ENCODE measurements around the gene EYA4.

The EYA4 gene

GRCh38 chr6:133241086-133241900 lies at the start of gene EYA4:
Gene EYA4, plus strand, starts transcription at chr6:133241357. Its CDS starts 33,424 bp downstream, at chr6:133274781.
- DNase-seq = peak; percentile 77

GRCh38 chr6:133193396-133193795 lies 47.8 kb upstream of the EYA4 start:
- DNase-seq = no peak

GRCh38 chr6:133198725-133199124 lies 42.4 kb upstream of the EYA4 start:
- peak; percentile 12 for DNase-seq

- DNase-seq = no peak
Measured at GRCh38 chr6:133201231-133201630, 39.9 kb upstream of the EYA4 start.

DNA sequence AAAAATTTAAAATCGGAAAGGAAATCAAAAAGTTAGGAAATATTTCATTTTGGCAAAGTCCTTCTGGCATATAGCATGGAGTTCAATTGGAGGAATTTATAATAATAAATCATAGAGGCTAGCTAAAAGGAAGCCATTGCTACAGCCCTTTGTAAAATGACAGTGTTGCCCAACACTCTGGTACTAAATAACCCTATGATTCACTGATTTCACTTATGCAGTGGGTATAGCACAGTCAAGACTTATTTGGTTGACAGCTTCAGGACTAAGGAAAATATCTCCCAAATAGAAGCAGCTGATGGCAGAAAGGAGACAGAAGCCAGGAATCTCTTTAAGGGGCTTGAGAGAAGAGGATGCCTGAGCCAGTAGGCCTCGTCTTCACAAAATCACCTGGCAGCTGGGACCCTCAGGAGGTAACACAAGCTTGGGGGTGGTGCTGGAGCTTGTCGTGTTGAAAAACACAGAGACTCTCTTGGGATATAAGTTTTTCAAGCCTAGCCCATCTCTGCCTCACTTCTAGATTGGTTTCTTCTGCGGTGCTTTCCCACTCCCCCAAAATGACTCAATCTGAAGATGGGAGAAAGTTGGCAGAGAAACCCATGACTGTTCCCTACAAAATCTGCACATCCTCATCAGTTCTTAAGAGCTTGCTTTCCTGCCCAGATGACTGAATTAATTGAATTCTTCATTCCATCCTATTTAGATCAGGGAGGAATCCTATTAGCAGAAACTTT lies 38.4 kb upstream of the EYA4 start:
- no peak for DNase-seq

DNA sequence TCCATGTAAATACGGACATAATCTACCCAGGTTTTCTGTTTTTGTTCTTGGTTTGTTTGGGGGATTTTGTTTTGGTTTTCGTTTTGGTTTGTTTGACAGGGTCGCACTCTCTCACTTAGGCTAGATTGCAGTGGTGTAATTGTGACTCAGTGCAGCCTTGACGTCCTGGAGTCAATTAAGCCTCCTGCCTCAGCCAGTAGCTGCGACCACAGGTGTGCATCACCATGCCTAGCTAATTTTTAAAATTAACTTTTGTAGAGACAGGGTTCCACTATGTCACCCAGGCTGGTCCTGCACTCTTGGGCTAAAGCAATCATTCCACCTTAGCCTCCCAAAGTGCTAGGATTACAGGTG lies 37.8 kb upstream of the EYA4 start:
- no peak for DNase-seq

DNA sequence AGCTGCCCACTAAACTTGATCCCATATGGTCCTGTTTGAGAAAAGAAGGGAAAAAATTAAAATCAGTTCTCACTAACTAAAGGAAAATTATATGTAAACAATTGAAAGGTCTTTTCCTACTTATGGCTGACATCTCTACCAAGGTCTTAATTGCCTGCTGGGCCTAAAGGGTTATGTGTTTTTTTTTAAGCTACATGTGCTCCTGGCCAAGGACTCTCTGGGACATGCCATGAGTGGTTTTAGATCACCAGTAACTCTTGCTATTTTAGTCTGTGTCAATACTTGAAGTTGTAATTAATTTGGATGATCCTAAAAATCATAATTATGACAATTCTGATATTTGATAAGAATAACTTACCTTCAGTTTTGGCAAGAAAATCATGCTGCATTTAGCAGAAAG lies 35.9 kb upstream of the EYA4 start:
- DNase-seq = no peak

GRCh38 chr6:133206942-133207341 lies 34.2 kb upstream of the EYA4 start:
- DNase-seq = no peak

DNA sequence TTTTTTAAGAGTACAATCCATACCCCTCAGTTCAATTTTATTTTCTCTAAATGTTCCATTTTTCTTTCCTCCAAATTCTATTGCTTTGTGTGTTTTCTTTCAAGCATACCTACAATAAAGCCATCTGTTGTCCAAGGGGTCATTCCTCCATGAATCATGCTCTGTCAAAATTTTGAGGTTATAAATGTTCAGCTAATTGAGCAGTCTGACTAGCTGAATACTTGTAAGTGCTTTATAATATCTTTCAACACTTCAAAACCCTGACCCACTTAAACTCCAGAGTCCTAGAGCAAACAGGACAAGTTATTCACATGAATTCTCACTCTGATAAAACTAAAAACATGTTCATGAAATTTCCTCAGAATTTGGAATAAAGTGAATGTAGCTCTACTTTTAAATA lies 33.4 kb upstream of the EYA4 start:
- no peak for DNase-seq

DNA sequence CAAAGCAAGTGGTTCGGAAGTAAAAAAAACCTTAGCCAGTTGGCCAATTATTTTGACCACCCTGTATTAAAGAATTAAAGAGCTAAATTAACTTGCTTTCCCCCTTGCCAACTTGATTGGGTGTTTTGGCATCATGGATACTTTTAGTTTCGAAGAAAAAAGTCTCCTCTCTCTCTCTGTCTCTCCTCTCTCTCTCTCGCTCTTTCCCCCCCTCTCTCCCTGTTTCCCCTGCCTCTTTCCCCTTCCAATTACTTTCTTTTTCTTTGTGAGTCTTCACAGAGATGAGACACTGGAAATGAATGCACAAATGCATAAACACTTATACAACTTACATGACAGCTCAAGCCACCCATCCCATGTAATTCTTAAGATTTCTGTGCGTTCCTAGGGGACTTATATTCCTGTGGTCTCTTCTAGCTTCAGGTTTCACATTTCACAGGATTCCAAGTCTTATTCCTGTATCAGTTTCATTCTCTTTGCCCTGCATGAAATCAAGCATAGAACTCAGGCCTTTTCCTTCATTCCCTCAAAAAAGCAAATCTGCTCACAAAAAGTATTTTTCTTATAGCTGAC lies 32.9 kb upstream of the EYA4 start:
- no peak for DNase-seq

DNA sequence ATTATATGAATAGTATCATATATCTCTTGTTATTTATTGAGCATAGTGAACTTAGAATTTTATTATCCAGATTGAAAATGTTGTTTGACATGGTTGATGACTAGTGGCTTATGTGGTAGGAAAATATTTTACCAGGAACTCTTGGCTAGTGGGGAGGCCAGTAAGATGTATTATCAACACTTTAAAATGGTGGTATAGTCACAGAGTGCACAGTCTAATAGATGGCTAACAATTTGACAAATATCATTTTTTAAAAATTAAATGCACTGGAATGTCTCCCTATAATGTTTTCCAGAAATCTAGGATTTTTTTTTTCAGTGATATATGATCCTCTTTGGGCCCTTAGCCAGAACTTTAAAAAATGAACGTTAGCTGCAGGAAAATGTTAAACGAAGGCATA lies 26.9 kb upstream of the EYA4 start:
- no peak for DNase-seq

DNA sequence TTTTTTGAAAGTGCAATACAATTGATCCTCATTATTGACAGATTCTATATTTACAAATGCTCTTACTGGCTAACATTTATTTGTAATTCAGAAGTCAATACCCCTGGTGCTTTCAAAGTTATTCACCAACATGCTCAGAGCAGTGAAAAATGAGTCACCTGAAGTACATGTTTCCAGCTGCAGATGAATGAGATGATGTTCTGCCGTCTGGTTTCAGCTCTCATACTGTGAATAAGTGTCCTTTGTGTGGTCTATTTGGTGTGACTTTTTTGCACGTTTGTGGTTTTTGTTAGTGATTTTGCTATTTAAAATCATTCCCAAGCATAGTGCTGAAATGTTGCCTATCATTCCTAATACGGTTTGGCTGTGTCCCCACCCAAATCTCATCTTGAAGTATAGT lies 22.3 kb upstream of the EYA4 start:
- DNase-seq = no peak

- no peak for DNase-seq
Measured at GRCh38 chr6:133223452-133224029, 17.6 kb upstream of the EYA4 start.

DNA sequence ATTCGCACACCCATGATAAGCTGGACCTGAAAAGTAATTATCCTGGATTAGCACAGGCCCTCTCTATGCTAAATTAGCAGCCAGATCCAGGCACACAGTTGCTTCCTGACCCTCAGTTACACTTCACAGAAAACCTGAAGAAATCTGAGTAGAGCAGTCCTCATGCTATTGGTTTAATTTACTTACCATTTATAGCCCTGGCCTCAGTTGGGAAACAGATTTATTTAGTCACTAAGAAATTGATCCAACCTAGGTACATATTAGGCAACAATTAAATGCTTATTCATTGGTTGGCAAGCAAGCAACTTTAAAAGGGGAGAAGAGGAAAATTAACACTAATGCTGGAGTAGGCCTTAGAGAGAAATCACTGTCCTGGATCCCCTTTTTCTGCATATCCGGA lies 15.6 kb upstream of the EYA4 start:
- DNase-seq = no peak

- DNase-seq = peak; percentile 27
Measured at GRCh38 chr6:133227344-133227743, 13.8 kb upstream of the EYA4 start.

DNA sequence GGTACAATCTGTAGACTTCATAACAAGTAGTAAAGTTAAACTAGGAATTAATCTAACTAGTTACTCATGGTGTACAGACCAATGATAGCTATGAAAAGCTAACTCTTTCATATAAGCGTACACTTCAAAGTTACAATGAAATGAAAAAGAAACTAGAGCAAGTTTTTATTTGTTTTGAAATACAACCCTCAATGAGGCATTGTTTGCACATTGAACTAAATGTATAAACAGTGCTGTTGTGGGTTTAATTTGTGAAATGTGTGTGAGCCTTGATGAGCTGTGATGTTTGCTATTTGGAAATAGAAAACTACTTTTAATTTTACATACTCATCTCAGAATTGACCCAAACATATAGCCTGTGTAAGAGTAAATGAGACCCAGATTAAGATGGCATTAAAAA lies 11.1 kb upstream of the EYA4 start:
- DNase-seq = no peak

DNA sequence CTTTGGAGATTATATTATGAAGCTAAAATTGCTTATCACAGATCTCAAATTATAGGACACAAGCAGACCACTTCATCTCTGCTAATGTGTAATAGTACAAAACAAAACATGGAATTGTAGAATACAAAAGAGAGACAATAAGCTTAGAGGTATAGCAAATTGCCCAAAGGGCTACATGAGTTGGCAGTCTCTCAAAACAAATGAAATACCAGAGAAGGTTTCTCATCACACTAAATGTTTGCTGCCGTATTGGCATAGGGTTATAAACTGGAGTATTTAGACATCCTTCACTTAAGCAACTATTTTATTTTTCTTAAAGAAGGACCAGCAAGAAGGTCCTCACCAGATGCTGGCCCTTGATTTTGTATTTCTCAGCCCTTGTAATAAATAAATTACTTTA lies 5.9 kb upstream of the EYA4 start:
- no peak for DNase-seq

GRCh38 chr6:133236932-133237331 lies 4.2 kb upstream of the EYA4 start:
- DNase-seq = no peak

DNA sequence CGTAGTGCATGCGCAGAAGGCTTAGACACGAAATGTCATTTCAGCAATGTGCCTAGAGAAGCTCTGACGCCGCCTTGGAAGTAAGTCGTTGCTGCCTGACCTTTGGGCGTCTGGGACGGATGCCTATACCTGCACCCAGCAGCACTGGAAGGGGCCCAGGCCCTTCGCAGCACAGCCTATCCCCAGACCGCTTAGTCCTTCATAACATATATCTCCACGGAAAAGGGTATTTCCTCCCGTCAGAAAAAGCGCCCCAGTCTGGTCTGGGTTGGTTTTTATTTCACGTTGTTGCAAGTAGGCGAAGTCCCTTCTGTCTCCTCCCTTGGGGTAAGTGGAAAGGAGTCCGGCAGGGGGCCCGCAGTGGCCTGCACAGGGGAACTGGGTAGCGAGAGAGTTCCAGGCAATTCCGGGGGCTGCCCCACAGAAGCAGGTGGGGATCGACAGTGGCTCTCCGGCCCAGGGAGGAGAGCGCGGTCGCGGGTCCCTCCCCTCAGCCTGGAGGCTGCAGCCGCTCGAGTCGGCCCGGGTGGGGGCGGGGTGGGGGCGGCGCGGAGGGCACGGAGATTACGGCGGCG lies 559 bp upstream of the EYA4 start:
- DNase-seq = peak; percentile 70

DNA sequence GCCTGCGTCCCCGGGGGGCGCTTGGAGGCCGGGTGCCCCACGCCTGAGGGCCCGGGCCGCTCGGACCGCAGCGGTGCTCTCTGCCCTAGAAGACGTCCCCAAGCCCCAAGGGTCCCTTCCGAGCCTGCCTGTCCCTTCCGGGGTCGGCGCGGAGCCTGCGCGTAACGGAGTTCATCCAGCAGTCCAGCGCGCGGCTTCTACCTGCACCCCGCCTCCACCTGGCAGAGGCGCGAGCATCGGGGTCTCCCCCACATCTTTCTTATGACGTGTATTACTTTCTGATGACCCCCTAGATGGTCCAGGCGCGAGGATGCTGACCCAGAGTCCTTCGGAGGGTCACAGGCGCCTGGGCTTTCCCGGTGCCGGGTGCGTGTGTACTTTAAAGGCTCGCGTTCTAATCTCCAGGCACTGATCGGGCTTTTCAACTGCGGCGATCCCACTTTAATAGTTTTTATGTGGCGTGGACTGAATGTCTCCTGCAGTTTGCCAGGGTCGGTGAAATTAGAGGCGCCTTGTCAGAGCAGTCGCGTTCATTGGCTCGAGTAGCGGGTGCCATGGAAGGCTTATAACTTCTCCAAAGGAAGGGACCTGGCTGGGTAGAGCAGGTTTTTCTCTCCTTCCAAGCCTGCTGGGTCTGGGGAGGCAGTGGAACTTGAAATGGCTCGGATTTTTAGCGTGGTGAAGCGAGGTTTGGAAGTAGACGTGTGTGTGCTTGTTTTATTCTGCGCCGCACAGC lies 912 bp downstream of the EYA4 start:
- DNase-seq = peak; percentile 63

DNA sequence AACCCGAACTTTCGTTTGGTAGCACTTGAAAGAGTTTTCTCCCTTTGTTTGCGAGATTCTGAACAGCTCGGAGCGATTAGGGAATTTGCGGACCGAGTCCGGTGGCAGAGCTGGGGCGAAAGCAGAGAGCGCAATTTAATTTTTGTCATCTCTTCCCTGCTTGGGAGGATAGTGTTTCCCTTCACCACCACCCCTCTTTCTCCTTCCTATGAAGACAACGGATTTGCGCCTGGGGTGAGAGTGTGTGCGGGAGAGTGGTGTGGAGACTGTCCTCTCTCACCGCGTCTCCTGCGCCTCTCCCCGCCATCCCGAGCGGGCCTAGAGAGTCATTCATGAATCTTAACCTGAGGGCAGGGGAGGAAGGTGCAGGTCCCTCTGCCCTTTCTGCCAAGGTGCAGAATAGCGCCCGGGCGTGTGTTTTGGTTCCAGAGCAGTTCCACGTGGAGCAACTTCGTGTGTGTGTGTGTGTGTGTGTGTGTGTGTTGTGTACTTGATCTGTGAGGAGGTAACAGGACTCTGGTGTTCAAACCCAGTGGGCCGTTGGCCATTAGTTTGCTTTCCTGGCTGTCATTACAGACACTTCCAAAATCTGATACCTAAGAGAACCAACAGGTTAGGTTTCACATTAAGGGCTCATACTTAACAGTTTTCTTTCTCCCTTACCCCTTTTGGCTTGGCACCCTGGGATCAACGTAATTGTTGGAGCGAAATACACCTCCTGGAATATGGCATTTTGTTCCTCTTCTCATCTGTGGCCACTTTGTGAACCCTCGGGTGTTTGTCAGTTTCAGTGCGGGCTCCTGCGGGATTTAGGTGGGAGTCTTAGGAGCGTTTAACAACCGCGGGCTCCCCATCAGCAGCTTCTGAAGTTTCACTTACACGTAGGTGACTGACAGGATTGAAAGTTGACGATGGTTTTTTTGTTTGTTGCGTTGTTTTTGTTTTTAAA lies 1.8 kb downstream of the EYA4 start:
- DNase-seq = peak; percentile 24

Data from NCI-H146 (cell line).